Stimulated activated CD8-positive, alpha-beta memory T cell treated with anti-CD3 and anti-CD28 coated beads, Interleukin-7, amount 100 ng/mL, for 24 hours (primary cell): ENCODE results near the gene FGGY.
"Not testable (repeated sequence)": the region's sequence is repeated elsewhere in the genome, so short reads cannot be mapped to it uniquely, and the experiment has no call there.

Experiments used
- DNase-seq: peaks from one replicate; pipeline ENCODE4 v3.0.0-alpha.2; 2020; ENCODE audit warnings: low read depth

Gene FGGY

DNA sequence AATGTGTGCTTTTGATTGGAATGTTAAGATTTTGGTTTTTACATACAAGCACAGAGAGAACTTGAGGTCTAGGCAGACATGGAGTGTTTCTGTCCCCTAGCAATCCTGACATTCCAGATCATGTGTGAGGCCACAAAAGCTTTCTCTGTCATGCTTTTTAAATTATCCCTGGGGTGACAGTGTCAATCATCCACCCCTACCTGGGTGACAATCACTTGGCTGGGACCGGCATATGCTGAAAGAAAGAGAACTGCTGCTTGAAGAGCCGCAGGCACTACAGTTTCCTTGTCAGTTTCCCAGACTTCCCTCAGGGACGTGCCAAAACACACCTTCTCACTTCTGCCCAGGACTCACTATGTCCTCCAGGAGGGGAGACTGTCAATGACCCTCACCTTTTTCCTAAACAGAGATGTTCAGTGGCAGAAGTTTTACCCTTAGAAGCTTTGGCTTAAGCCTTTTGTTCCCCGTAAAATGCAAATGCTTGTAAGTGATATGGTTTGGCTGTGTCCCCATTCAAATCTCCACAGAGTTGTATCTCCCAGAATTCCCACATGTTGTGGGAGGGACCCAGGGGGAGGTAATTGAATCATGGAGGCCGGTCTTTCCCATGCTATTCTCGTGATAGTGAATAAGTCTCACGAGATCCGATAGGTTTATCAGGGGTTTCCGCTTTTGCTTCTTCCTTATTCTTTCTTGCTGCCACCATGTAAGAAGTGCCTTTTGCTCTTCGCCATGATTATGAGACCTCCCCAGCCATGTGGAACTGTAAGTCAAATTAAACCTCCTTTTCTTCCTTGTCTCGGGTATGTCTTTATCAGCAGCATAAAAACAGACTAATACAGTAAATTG is 217.4 kb downstream of the FGGY start:
- no peak for DNase-seq

- DNase-seq: no peak
Measured at GRCh38 chr1:59516881-59517280, 220.0 kb downstream of the FGGY start.

DNA sequence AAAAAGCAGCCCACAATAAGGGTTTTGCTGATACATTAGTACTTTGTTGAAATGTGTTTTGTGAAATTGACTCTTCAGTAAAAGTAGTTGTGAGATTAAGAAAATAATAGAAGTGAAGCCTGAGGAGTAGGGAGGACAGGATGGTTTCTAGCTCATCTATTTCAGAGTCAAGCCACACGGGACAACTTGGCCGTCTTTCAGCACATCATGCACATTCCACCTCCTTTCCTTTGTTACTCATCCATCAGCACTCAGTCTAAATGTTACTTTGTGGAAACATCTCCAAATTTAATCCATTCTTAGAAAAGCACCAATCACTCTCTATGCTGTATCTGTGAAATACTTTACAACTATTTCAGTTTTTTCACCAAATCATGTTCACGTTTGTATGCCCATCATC is 223.3 kb downstream of the FGGY start:
- no peak for DNase-seq

DNA sequence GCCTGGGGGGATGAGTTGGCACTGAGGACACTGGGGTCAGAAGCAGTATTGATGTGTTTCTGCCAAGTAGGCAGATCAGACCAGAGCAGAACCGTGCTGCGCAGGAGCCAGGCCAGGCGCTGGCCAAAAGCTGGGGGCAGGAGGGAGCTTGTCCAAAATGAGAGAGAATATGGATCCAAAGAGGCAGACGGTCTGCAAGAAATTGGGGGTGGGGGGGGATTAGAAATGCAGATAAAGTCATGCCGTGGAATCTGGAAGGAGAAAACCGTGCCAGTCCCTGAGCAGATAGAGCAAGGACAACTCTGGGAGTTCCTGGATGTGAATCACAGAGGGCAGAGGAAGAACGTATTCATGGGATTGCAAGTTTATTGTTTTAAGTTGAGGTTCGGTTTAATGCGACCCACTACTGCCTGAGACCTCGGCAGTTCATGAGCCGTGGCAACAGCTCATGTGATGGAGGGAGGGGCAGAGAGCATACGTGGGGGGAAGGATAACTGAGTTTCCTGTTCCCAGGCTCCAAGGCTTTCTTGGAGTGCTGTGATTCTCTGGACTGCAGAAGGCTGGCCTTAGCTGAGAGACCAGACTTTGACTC is 224.0 kb downstream of the FGGY start:
- DNase-seq: no peak

GRCh38 chr1:59521456-59521855 is 224.6 kb downstream of the FGGY start:
- no peak for DNase-seq

DNA sequence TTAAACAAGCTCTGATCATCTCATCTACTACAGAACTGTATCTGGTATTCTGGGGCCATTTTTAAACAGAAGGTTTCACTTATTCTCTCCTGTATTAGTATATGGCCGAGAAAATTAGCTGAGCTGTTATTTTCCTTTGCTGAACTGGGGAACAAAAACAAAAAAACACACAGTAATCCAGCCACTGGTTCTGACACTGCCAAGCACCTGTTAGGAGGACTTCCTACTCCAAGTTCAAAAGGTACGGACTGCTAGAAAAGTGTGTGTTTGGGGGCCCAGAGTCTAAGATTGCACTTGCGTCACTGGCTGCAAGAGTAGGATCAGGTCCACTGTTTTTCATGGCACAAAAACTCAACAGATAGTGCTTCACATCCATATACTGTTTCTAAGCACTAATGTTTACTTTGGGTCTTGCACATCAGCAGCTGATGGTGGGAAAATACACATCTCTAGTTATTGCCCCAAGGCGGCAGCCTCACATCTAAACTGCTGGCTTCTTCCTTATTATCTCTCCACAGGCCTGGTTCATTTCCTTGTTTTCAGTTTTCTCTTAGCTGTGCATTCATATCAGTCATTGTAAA is 226.1 kb downstream of the FGGY start:
- no peak for DNase-seq

DNA sequence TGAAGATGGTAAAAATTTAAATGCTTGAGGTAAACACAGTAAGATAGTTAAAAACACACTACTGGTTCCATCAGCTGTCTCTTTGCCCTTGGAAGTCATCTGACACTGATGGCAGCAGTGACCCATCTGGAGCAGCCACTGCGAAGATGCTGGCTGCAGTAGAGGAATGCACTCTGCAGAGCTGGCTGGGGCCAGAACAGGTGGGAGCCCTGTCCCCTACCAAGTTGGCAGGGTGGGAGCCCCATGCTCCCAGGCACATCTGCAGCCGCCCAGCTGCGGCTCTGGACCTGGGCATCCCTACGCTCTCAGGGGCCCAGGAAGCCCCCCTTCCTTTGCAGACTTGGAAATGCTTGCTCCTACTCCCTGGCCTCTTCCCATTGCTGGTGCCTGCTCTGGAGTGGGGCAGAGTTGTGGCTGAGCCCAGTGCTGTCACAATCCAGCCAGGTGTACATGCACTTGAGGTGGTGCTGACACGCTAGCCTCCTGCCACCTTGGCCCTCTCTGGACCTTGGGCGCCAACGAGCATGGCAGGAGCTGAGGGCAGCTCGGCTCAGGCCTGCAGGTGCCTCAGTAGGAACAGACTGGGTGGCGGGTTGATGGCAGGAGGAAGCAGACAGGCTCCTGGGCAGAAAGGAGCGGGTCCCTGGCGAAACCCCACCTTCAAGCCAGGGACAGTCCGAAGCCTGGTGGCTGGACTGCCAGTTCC is 227.0 kb downstream of the FGGY start:
- no peak for DNase-seq

DNA sequence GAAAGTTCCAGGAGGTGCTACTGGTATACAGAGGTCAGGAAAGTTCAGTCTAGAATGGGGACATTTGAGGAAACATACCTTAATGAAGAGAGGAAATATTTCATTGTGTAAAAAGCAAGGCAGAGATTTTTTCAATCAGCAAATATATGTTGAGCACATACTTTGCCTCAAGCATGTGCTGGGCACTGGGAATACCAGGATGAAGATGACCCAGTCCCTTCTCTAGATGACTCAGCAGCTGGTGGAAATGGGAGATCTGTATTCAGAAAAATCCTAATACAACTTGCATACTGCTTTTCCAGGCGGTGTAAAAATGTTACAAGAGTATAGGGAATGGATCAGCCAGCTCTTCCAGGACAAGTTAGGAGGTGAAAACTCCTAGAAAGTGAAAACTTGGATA is 229.3 kb downstream of the FGGY start:
- no peak for DNase-seq

- no peak for DNase-seq
Measured at GRCh38 chr1:59528471-59528870, 231.6 kb downstream of the FGGY start.

- no peak for DNase-seq
Measured at GRCh38 chr1:59528900-59529299, 232.0 kb downstream of the FGGY start.

DNA sequence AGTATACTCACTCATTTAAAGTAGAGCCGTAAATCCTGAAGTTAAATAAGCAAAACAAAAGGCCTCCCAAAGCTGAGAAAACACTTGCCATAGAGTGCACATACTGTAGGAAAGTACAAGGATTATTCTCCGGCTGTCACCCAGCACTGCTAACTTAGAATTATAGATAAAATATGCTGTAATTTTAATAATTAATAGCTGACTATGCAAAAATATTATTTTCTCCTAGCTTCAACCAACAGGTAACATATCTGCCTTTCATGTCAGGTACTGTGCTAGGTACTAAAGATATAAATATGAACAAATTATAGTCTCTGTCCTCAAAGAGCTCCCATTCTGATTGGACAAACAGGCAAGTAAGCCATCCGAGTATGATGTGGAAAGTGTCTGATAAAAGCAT is 233.2 kb downstream of the FGGY start:
- no peak for DNase-seq

- no peak for DNase-seq
Measured at GRCh38 chr1:59532102-59532501, 235.2 kb downstream of the FGGY start.

- DNase-seq: not testable (repeated sequence)
Measured at GRCh38 chr1:59538476-59538875, 241.6 kb downstream of the FGGY start.

GRCh38 chr1:59539961-59540681 is 243.2 kb downstream of the FGGY start:
- DNase-seq: no peak

DNA sequence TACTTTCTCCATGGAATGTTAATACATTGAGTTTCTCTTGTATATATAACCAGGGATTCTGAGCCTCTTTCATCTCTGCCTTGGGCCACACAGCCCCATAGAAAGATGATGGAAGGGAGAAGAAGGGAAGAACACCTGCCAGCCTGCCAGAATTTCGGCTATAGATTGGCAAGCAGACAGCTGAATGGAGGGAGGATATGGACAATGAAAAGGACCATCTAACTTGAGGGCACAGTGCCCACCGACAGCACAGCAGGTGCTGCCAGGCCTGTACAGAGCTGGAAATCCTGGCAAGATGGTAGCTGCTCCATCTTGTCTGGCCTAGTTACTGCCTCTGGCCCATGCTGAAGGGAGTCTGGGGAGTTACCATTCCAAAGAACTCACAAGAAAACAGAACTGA is 244.3 kb downstream of the FGGY start:
- DNase-seq: no peak

GRCh38 chr1:59541891-59542290 is 245.0 kb downstream of the FGGY start:
- no peak for DNase-seq

GRCh38 chr1:59543211-59543668 is 246.3 kb downstream of the FGGY start:
- DNase-seq: no peak

- no peak for DNase-seq
Measured at GRCh38 chr1:59544615-59545293, 247.9 kb downstream of the FGGY start.

DNA sequence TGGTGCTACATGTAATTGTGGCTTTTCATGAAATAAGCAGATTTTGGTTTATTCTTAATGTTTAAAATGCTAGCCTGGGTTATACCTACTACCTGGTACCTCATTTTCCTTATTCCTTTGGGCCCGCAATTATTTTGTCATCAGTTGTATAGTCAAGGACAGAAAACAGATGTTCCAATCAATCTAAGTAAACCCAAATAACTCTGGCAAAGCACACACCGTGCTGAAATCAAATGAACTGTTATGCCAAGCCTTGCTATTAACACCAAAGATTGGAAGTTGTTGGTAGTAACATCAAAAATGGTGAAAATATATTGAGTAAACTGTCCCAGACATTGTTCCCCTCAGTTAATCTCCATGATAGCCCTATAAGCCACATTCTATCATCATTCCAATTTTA is 248.9 kb downstream of the FGGY start:
- DNase-seq: no peak

DNA sequence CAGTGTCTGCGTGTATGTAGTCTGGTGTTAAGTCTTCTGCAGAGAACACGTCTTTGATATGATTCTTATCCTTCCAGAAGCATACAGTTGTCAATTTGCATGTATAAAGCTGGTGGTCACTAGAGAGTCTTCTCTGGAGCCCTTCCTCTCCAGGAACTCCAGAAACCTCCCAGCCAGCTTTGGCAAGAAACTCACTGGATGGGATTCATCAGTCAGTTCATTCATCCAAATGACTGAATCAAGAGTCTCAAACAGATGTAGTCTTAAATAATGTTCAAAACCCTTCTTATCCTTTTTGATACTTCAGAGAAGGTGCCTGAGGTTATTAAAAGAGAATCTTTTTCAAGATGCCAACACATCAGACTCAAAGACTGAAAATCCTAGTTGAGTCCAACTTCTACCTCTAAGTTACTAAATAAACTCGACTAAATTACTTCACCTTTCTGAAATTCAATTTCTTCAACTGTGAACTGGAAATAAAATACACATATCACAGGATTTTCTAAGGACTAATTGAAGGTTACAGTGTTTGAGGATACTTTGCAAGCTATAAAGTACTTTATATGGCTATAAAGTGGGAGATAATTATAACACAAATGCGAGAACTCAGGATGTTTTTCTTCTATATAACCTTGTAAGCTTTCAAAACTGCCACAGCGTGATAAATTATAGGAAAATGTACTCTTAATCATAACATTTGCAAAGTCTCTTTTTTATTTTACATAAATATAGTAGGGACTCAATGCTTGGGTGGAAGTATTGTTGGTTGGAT is 252.4 kb downstream of the FGGY start:
- no peak for DNase-seq

- no peak for DNase-seq
Measured at GRCh38 chr1:59549903-59550302, 253.0 kb downstream of the FGGY start.
